Activated CD8-positive, alpha-beta memory T cell treated with anti-CD3 and anti-CD28 coated beads, Interleukin-2, amount 50 U/mL, for 48 hours (primary cell): ENCODE data around the gene FGGY.

Source experiments
- DNase-seq: peaks from one replicate; pipeline ENCODE4 v3.0.0-alpha.2; 2020

The FGGY gene

DNA sequence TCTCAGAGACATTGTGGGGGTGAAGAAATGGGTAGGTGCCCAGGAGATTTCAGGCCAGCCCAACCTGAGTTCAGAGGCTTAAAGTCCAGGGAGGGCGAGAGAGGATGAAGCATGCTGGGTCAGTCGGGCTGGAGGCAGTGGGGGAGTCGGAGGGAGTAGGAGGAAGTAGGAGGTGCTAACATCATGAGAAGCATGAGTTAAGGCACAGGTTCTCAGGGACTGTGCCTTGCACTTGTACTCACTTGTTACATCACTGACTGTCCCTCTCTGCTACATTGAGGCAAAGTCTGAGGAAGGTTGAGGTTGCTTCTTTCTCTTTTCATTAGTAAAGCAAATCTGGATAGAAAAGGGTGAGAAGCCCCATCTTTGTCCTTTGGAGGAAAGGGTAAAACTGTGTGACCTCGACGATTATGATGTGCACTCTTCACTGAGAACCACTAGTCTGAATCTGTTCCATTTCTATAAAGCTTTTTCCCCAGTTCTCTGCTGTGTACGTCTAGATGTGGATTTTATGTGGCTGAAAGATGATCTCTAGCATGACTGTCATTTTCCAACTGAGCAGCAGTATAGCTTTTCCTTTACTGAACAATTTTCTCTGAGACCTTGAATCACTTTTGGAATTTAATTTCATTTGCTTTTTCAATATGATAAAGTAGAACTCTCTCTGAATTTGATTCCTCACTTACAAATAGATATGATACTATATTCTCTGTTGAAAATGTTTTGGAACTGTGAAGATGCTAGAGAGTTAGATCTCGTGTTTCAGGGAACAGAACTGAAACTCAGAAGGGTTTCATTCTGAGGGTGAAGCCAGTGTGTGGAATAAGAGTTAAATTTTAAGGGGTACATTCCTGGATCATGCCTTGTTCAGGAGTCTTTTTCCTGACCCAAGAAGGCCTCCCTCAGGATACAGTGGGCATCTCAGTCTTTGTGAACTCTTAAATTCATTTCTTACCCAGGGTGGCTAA, 94.6 kb downstream of the FGGY start:
- no peak for DNase-seq

- DNase-seq, result no peak
Measured at GRCh38 chr1:59393211-59394180, 96.6 kb downstream of the FGGY start.

DNA sequence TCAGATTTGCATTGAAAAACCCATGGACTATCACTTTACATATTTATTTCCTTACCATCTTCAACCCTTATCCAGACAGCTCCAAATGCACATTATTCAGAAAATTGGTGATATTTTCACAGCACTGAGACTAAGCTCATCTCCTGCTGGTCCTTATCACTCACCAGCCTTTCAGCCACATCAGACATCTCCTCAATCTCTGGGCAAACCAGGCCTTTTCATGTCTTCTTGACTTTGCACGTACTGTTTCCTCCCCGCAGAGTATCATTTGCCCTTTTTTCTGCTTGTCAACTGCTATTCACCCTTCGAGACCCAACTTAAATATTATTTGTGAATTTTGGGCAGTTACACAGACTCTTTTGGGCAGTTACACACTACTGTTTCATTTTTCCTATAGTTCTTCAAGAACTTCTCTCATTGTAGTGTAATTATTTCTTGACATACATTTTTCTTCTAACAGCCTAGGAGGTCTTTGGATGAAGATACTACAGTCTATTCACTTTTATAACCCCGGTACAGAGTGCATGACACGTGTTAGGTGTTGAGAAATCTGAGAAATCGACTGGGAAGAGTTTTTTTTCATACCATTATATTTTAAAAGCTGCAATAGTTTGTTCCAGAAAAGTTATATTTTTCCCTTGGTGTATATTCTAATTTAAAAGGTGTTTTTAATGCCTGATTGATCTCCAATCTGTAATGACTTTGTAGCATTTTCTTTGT, 98.0 kb downstream of the FGGY start:
- DNase-seq, result no peak

DNA sequence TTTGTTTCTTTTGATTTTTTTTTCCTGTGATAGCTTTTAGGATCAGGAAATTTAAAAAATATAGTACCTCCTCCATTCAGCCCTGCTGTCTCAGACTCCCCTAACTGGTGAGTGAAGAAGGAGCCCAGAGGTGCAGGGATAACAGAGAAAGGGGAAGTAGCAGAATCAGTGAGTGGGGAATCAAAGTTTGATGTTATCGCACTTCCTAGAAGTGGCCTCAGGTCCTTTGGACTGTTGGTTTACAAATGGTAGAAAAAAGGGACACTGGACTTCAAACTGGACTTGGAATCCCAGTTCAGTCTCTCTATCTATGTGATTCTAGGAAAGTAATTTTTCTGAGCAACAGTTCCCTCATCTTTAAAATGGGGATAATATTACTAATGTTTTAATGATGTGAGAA, 99.5 kb downstream of the FGGY start:
- no peak for DNase-seq

DNA sequence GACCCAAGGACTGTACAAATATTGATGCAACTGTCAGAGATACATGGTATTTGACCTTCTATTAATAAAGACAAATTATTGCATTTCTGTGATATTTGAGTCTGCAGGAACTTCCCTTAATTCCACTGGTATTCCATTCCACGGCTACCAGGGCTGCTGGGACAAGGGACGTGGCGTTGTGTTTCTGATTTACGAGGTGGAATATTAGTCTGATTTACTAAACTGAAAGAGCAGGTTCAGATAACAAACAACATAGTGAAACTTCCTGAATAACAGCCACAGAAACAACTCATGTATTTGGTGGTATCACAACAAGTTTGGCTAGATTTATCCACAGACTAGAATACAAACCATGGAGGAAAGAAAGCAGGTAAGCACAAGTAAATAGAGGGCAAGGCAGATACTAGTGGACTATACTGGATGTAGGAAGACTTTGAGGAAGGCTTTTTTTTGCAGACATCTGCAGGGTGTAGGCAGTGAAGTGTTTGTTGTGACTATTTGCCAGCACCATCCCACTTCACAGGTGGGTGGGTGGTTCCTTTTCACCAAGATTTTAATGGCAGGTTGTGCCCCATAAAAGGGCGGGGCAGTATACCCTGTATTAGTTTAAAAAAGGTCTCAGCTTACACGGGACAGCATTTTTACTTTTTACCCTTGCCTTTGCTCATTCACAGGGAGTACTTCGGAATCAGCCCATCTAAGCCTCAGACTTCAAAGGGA, 100.4 kb downstream of the FGGY start:
- no peak for DNase-seq

DNA sequence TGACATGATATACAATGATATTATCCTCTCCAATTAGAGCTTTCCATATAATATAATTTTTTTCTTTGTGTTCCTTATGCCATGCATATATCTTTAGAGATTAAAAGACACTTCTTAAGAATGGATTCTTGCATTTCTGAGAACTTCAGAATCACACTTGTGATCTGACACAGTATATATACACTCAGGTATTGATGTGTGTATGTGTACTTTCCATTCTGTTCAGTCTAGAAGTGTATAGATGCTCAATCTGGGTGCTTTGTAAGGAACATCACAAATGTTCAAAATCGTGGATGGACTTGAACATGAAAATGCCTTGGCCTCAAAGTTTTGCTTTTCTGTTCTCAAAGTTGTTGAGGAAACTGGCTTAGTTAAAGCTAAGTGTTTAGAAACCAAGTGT, 102.7 kb downstream of the FGGY start:
- no peak for DNase-seq

- no peak for DNase-seq
Measured at GRCh38 chr1:59401581-59401980, 104.7 kb downstream of the FGGY start.

GRCh38 chr1:59404796-59405195, 107.9 kb downstream of the FGGY start:
- DNase-seq, result no peak

DNA sequence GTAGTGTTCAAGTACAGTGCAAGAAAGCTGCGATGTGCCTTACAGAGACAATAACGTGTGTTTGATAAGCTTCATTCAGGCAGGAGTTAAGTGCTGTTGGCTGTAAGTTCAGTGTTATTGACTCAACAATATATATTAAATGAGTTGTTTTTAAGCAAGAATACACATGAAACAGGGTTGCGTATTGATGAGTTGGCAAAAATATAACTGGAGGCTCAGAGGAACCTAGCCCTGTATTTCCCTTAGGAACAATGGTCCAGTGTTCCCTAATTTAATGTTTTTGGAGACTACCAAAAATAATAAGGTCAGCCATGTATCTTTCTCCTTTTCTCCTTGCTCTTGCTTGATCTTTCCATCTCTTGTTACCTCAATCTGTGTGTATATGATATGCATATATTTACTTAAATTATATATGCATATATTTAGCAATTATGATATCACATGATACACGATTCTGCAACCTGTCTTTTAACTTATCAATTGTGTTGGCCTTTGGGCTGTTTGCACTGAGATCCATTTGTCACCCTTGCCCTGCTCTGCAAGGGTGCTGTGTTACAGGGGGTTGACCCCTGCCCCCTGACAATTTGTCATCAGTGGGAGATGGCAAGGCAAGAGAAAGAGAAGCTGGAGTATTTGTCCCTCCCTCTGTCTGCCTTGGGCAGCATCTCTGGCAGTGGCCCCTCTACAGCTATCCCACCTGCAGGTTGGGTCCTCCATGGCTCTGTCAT, 109.7 kb downstream of the FGGY start:
- no peak for DNase-seq

GRCh38 chr1:59408608-59409240, 111.8 kb downstream of the FGGY start:
- no peak for DNase-seq

GRCh38 chr1:59409549-59409948, 112.7 kb downstream of the FGGY start:
- DNase-seq, result no peak

- no peak for DNase-seq
Measured at GRCh38 chr1:59409986-59410385, 113.1 kb downstream of the FGGY start.

DNA sequence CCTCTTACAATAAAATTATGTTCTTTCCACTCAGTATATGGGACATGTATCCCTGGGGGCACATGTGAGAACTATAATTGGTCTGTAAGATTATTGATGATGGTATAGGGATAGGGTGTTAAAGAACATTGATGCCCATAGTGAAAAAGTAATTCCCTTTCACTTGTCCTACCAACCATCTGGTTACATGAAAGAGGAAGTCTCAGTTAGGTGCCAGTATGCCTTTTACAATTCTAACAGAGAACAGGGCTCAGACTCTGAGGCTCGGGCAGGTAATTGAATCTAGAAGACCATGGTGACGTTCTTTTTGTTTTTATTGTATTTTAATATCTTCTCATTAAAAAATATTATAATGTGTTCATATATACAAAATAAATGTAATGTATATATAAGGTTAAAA, 113.6 kb downstream of the FGGY start:
- no peak for DNase-seq

GRCh38 chr1:59411147-59411546, 114.3 kb downstream of the FGGY start:
- no peak for DNase-seq

DNA sequence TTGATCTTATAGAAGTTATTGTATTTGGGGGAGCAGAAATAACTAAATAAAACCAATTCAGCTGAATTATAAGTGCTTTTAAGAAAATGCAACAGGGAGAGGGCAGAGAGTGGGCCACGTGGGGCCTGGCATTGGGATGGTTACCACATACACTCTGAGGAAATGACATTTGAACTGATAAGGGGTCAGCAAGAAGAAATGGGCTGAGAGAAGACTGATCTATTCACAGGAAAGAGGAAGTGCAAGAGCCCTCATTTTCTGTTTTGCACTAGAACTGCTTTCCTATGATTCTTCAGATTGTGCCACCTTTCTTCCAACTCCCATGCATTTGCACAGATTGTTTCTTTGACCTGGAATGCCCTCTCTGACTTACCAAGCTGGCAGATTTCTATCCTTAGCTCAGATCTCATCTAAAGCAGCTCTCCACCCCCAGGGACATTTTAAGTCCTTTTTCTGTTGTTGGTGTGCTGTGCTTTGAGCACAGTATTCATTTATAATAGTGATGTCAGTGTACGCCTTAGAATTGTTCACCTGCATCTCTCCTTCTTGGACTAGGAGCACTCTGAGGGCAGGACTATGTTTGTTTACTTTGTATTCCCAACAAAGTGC, 115.9 kb downstream of the FGGY start:
- DNase-seq, result no peak

DNA sequence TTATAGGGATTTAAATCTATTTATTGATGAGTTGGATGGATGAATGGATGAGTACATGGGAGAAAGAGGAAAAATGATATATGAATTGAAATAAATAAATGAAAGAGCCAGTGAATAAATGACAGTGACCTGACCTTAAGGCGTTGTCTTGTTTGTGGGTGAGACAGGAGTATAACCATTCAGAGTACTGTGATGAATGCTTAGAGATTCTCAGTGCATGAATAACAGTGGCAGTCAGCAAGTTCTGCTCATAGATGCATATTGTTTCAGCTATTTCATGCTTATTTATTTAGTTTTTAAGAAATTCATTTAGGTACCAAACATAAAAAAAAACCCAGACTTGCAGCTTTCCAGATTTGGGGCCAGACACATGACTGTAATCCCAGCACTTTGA, 116.4 kb downstream of the FGGY start:
- DNase-seq, result no peak

- no peak for DNase-seq
Measured at GRCh38 chr1:59414406-59415133, 117.7 kb downstream of the FGGY start.

- DNase-seq, result no peak
Measured at GRCh38 chr1:59415286-59415850, 118.5 kb downstream of the FGGY start.

DNA sequence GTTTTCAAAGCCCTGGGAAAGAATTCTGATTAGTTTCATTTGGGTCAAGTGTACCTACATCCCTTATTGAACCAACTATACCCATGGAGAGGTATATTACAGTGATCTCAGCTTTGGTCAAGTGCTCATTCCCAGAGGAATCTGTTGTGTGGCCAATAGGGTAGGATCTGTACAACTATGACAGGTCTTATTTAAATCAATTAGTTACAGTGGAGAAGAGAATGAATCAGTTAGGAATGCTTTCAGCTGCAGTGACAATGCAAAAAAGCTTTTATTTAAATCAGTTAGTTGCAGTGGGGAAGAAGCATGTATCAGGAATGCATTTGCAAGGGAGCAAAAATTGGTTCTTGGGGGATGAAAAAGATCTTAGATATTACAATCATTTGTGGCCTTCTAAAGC, 119.0 kb downstream of the FGGY start:
- DNase-seq, result no peak

DNA sequence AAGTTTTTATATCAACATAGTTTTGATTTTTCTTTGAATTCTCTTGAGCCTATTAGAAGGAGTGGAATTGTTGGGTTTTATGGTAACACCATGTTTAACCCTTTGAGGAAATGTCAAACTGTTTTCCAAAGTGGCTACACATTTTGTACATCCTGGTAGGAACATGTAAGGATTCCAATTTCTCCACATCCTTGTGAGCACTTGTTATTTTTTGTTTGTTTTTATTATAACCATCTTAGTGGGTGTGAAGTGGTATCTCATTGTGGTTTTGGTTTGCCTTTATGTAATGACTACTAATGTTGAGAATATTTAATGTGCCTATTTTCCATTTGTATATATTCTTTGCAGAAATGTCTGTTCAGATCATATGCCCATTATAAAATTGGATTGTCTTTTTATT, 120.5 kb downstream of the FGGY start:
- no peak for DNase-seq
